ENCODE data around the gene ADH5.
A peak's percentile ranks its signal among the peaks of the same experiment; 100 is the strongest.

The ADH5 gene

GRCh38 chr4:99091216-99091575 lies 2.6 kb upstream of the ADH5 start:
- no peaks in the 10 kb centered on the region for H3K27me3 ChIP-seq (ENCODE audit: insufficient read depth, low read length)
- 0 out of 2 replicates have a peak, but pooled peaks cover 2% of the 10 kb centered on the region for H3F3A ChIP-seq (ENCODE audit: insufficient read depth, low read length)
- no peaks in the 10 kb centered on the region for H4K20me1 ChIP-seq (ENCODE audit: insufficient read depth, low read length)
- no peak for TF ChIP-seq EZH2 (IDR thresholded peaks at IDR 0.05; ENCODE audit: borderline replicate concordance, low read length)
- TF ChIP-seq CTCF (IDR thresholded peaks at IDR 0.05; ENCODE audit: low read length): no peak
- H3K4me1 ChIP-seq (ENCODE audit: insufficient read depth, low read length, severe bottlenecking): peaks cover 28% of the 10 kb centered on the region
- no peak overlapping the region for H2AFZ ChIP-seq (ENCODE audit: low read length)
- H3K9ac ChIP-seq (ENCODE audit: low read length): no peak overlapping the region
- H3K9me2 ChIP-seq (ENCODE audit: low read depth, low read length): no peaks in the 10 kb centered on the region
- no peaks in the 10 kb centered on the region for H3K36me3 ChIP-seq (ENCODE audit: insufficient read depth, low read length)
- peaks cover 17% of the 10 kb centered on the region for H3K79me2 ChIP-seq (ENCODE audit: insufficient read depth, low read length)
- H3K4me3 ChIP-seq (ENCODE audit: low read depth, low read length, poor library complexity, severe bottlenecking): no peak overlapping the region
- no peaks in the 10 kb centered on the region for H3K9me3 ChIP-seq (ENCODE audit: low read length)
- H3K4me2 ChIP-seq (ENCODE audit: low read length): no peak overlapping the region
- H3K27ac ChIP-seq (ENCODE audit: low read depth, low read length, poor library complexity, severe bottlenecking): no peak overlapping the region

GRCh38 chr4:99090481-99091215 lies 2.1 kb upstream of the ADH5 start:
- Histone ChIP-seq H2AFZ (ENCODE audit: low read length) (no peak overlapping the region), H3K27ac (ENCODE audit: low read depth, low read length, poor library complexity, severe bottlenecking) (no peak overlapping the region), H3K27me3 (ENCODE audit: insufficient read depth, low read length) (no peaks in the 10 kb centered on the region), H3K4me2 (ENCODE audit: low read length) (no peak overlapping the region), H3K4me3 (ENCODE audit: low read depth, low read length, poor library complexity, severe bottlenecking) (no peak overlapping the region), H4K20me1 (ENCODE audit: insufficient read depth, low read length) (no peaks in the 10 kb centered on the region), H3K9me2 (ENCODE audit: low read depth, low read length) (no peaks in the 10 kb centered on the region), H3K4me1 (ENCODE audit: insufficient read depth, low read length, severe bottlenecking) (peaks cover 29% of the 10 kb centered on the region), H3F3A (ENCODE audit: insufficient read depth, low read length) (0 out of 2 replicates have a peak, but pooled peaks cover 2% of the 10 kb centered on the region), H3K9me3 (ENCODE audit: low read length) (no peaks in the 10 kb centered on the region), H3K9ac (ENCODE audit: low read length) (no peak overlapping the region), H3K36me3 (ENCODE audit: insufficient read depth, low read length) (no peaks in the 10 kb centered on the region), H3K79me2 (ENCODE audit: insufficient read depth, low read length) (peaks cover 17% of the 10 kb centered on the region)
- no peak for TF ChIP-seq CTCF (IDR thresholded peaks at IDR 0.05; ENCODE audit: low read length)
- TF ChIP-seq EZH2 (IDR thresholded peaks at IDR 0.05; ENCODE audit: borderline replicate concordance, low read length): no peak

- Histone ChIP-seq H3K9me3 (ENCODE audit: low read length) (no peaks in the 10 kb centered on the region), H3K79me2 (ENCODE audit: insufficient read depth, low read length) (peaks cover 17% of the 10 kb centered on the region), H3K4me1 (ENCODE audit: insufficient read depth, low read length, severe bottlenecking) (peaks cover 29% of the 10 kb centered on the region), H3K4me2 (ENCODE audit: low read length) (peak overlapping the region; percentile 77), H4K20me1 (ENCODE audit: insufficient read depth, low read length) (no peaks in the 10 kb centered on the region), H3K9me2 (ENCODE audit: low read depth, low read length) (no peaks in the 10 kb centered on the region), H3K36me3 (ENCODE audit: insufficient read depth, low read length) (peaks cover 23% of the 10 kb centered on the region), H3K27me3 (ENCODE audit: insufficient read depth, low read length) (no peaks in the 10 kb centered on the region), H3K4me3 (ENCODE audit: low read depth, low read length, poor library complexity, severe bottlenecking) (peak overlapping the region; percentile 92), H3K9ac (ENCODE audit: low read length) (peak overlapping the region; percentile 94), H2AFZ (ENCODE audit: low read length) (no peak overlapping the region), H3K27ac (ENCODE audit: low read depth, low read length, poor library complexity, severe bottlenecking) (peak overlapping the region; percentile 45), H3F3A (ENCODE audit: insufficient read depth, low read length) (0 out of 2 replicates have a peak, but pooled peaks cover 2% of the 10 kb centered on the region)
- TF ChIP-seq EZH2 (IDR thresholded peaks at IDR 0.05; ENCODE audit: borderline replicate concordance, low read length) (no peak), CTCF (IDR thresholded peaks at IDR 0.05; ENCODE audit: low read length) (no peak)
Observed at GRCh38 chr4:99088023-99088449, 552 bp downstream of the ADH5 start.

Measured in OCI-LY1 (cell line).